Caki2 (cell line): ENCODE measurements around the gene MGME1. TPM values are rescaled to one million over a fixed set of nuclear protein-coding genes. Genes with fewer than 3 reads are reported as not detected.
"Not testable (repeated sequence)": the region's sequence is repeated elsewhere in the genome, so short reads cannot be mapped to it uniquely, and the experiment has no call there.

Experiments
- DNase-seq: peaks from one replicate; pipeline ENCODE4 v3.0.0-alpha.2; 2015; ENCODE audit warnings: low read depth
- in situ Hi-C: cut with HindIII; loops from 2 replicates; pipeline ENCODE4 v1.10.0; 2016; ENCODE audit warnings: low sequenced_read_pairs, low pct_unique_long_range_greater_than_20kb, mixed read lengths
- total RNA-seq: library from RNA; depleted of rRNA; stranded (reverse); fragments of >200 nt; shearing (Covaris generic); gene quantifications from 2 replicates; pipeline ENCODE4 v1.2.3, GENCODE V29; 2014; ENCODE audit warnings: low replicate concordance

MGME1 gene
- total RNA-seq, 1 experiment from 2014 or later: 36.9 TPM

GRCh38 chr20:17955302-17955701 lies 13.5 kb upstream of the MGME1 start:
- in situ Hi-C loops: no loop called here

GRCh38 chr20:17956099-17956685 lies 12.6 kb upstream of the MGME1 start:
- no peak for DNase-seq
- in situ Hi-C loops: no loop called here

More at GRCh38 chr20:17955302-17955701, 13.5 kb upstream of the MGME1 start:
- no peak for DNase-seq

- in situ Hi-C loops: no loop called here
- DNase-seq: no peak
Observed at GRCh38 chr20:17957505-17958363, 11.1 kb upstream of the MGME1 start.

DNA sequence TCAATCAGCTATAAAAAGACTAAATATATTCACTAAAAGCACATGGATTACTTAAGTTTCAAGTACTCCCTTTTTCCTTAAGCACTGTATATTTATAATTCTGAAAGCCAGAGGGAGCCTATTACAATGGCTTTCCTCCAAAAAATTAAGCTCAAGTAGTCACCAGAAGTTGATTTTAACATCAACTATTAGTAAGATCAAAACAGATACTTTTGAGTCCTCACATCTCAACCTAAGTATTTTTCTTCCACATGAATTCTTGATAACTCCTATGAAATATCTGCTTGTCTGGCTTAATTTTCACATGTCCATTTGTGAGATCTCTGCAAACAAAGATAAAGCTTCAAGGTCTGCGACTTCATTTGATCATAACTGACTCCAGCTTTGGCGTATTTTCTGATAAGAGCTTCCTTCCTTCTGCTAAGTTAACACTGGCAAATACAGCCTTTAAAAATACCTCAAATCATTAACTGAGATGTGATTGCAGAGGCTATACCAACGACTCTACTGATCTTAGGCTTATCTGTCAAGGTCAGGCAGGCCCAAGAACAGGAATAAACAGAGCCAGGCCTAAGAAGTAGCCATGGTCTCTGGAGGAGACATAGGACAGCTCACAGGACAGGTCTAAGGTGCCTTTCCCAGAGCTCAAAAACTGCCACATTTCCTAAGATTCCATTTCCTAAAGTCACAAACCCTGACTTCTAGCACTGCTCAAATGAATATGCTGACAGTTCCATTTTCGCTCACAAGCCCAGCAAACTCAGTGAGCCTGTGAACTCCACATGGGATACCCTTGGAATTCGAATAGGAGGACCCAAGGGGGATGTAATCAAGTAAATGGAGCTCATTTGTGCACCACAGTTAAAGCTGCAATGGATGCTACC lies 10.2 kb upstream of the MGME1 start:
- in situ Hi-C loops: no loop called here
- no peak for DNase-seq

GRCh38 chr20:17959257-17959627 lies 9.6 kb upstream of the MGME1 start:
- no peak for DNase-seq
- in situ Hi-C loops: no loop called here

GRCh38 chr20:17960400-17960885 lies 8.4 kb upstream of the MGME1 start:
- in situ Hi-C loops, DNase-seq: not testable (repeated sequence)

DNA sequence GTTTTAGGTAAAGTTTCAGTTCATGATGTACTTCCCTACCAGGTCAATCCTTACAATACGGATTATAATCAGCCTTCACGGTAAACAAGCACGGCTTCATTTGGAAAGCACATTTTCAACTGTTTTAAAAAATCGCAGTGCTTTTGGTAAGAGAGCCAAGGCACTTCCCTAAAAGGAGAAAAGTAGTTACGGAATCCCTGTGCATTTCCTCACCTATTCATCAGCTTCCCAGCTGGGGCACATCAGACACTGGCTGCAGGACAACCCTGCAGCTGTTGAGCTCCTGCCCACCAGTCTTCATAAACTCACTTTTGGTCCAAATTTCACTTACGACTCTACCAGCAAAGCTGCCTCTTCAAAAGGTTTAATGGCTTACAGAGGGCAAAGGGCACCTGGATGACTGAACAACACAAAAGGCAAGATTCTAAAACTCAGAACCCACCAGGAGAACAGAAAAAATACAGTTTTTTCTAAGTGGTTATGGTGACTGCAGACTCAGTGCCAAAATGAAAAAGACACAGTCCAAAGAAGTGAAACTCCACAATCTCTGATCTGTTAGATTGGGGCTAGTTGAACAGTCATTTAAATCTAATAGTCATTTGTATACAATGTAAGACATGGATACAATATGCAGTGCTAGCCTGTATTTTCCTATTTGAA lies 7.8 kb upstream of the MGME1 start:
- DNase-seq: no peak

DNA sequence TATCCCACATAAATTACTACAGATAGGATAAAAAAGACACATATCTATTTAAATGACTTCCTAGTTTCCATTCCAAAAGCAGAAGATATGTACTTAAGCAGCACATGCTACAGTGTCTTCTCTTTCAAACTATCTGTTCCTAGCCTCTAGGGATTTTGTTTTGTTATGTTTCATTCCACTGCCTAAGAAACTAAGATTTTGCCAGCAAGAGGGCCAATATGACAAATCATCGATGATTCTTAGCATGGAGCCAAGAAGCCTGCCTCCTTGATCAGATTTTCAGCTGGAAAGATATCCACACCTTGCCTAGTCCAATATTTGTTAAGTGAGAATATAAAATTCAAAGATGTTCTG lies 7.3 kb upstream of the MGME1 start:
- in situ Hi-C loops: no loop called here
- DNase-seq: no peak

More for the DNA sequence above, 7.8 kb upstream of the MGME1 start:
- in situ Hi-C loops: no loop called here

GRCh38 chr20:17963114-17963897 lies 5.5 kb upstream of the MGME1 start:
- DNase-seq: no peak
- in situ Hi-C loops: no loop called here

DNA sequence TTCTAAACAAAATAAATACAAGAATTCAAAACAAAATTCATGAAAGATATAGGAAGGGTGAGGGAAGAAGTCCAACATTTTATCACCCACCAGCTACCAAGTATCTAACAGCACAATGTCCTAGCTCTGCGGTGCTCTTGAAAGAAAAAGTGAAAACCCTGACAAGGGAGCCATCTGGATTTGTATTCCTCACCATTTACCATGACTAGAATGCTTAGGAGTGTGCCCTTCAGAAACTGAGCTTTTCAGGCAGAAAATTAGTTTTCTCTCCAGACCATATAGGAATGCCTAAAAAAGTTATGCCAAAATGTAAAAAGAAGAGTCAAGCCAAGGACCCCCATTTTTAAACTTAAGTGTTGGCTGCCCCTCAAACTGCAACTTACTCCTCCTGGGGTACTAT lies 4.7 kb upstream of the MGME1 start:
- in situ Hi-C loops: no loop called here
- DNase-seq: no peak

DNA sequence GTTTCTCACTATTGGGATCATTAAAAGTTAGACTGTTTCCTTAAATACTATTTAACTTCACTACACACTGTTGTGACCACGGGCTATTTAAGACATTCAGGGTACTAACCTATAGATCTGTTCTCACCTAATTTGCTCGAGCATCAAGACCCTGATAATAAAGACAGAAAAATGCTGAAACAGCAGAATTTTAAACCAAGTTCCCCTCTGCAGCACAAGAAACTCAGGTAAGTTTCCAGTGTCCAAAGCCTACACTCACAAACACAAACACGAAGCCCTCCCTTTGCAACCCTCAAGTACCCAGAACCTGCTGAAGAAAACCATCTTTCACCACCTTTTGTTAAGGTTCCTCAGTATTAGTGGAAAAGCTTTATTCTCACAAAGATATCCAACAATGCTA lies 4.2 kb upstream of the MGME1 start:
- in situ Hi-C loops: no loop called here
- no peak for DNase-seq

DNA sequence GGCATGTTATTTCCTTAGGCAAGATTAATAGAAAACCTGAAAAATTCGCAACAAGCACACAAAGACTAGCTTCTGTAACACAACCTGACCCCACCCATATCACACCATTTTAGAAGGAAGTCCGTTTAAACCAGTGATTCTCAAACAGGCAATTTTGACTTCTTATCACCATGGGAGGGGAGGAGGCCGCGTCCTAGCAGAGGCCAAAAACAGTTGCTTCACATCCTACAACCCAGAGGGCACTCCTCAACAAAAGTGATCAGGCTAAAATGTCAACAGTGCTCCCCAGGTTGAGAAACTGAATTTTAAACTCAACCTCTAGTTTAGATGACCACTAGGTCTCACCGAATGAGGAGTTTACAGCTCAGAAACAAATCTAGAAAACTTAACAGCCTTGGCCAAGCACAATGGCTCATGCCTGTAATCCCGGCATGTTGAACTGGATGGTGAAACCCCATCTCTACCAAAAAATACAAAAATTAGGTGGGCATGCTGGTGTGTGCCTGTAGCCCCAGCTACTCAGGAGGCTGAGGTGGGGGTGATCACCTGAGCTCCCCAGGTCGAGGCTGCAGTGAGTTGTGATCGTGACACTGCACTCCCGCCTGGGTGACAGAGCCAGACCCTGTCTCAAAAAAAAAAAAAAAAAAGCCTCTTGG lies 3.6 kb upstream of the MGME1 start:
- DNase-seq: no peak
- in situ Hi-C loops: no loop called here

GRCh38 chr20:17966432-17967310 lies 2.1 kb upstream of the MGME1 start:
- in situ Hi-C loops: no loop called here
- DNase-seq: no peak

GRCh38 chr20:17967521-17968365 lies 1.1 kb upstream of the MGME1 start:
- no peak for DNase-seq
- in situ Hi-C loops: no loop called here

DNA sequence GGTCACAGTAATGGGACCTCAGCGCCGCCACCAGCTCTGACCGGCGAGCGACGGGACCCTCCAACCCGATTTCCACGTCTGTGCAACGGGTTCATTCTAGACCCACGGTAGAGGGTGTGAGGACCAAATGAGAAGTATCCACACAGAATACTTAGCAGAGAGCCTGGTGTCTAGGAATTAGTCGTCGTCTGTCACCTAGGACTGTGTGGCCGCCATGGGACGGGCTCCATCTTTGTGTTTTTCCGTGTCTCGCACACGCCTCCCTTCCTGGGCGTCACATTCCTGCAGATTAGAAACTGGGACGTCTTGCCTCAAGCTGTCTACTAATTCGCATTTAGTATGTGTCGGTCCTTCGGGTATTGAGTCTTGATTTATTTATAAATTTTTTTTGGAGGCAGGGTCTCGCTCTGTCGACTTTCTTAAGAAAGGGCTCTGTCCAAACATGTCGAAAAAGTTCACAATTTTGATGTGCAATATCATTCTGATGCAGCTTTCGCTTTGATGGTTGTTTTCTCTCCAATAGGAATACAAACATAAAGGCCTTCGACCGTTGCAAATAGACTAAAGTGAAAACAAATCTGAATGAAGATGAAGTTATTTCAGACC lies 563 bp downstream of the MGME1 start:
- in situ Hi-C loops: no loop called here
- DNase-seq: no peak
